Right lung (tissue), 5 donors: Measurements from ENCODE around the gene NUP205. TPM values are rescaled to one million over a fixed set of nuclear protein-coding genes. Genes with fewer than 3 reads are reported as not detected.

ENCODE experiments used
- polyA plus RNA-seq, 5 donors: library from polyadenylated mRNA; unstranded; fragments of 120-200 nt; gene quantifications; one replicate each; pipeline versions ENCODE4 v1.2.1 to v1.2.3, GENCODE V29; 2013; ENCODE audit warnings: inconsistent platforms in 1 of 5, low replicate concordance in 1 of 5; ENCODE audit not compliant: insufficient read length in 5 of 5, insufficient read depth in 1 of 5

Gene NUP205
- polyA plus RNA-seq, 5 donors = 66.7 to 81.1 (median 72.4) TPM

Other genes starting within 250 kb of the NUP205 start
- gene CNOT4, start 47.8 kb upstream of the NUP205 start, polyA plus RNA-seq = 10 to 100 TPM; 27.5 to 36.6 (median 33.1) TPM
- gene STMP1, start 104.6 kb downstream of the NUP205 start, polyA plus RNA-seq = 10 to 100 TPM; 65.9 to 77.7 (median 77.2) TPM
- 1 to 10 TPM; 3.0 to 5.9 (median 4.9) TPM for gene SLC13A4, start 170.3 kb downstream of the NUP205 start, polyA plus RNA-seq
- under 1 TPM; 0.09 to 0.24 (median 0.21) TPM for gene FAM180A, start 190.9 kb downstream of the NUP205 start, polyA plus RNA-seq